ENCODE results near the gene BAG5.
"Not testable (repeated sequence)": the region's sequence is repeated elsewhere in the genome, so short reads cannot be mapped to it uniquely, and the experiment has no call there.

Gene BAG5, protein sequence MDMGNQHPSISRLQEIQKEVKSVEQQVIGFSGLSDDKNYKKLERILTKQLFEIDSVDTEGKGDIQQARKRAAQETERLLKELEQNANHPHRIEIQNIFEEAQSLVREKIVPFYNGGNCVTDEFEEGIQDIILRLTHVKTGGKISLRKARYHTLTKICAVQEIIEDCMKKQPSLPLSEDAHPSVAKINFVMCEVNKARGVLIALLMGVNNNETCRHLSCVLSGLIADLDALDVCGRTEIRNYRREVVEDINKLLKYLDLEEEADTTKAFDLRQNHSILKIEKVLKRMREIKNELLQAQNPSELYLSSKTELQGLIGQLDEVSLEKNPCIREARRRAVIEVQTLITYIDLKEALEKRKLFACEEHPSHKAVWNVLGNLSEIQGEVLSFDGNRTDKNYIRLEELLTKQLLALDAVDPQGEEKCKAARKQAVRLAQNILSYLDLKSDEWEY

DNA sequence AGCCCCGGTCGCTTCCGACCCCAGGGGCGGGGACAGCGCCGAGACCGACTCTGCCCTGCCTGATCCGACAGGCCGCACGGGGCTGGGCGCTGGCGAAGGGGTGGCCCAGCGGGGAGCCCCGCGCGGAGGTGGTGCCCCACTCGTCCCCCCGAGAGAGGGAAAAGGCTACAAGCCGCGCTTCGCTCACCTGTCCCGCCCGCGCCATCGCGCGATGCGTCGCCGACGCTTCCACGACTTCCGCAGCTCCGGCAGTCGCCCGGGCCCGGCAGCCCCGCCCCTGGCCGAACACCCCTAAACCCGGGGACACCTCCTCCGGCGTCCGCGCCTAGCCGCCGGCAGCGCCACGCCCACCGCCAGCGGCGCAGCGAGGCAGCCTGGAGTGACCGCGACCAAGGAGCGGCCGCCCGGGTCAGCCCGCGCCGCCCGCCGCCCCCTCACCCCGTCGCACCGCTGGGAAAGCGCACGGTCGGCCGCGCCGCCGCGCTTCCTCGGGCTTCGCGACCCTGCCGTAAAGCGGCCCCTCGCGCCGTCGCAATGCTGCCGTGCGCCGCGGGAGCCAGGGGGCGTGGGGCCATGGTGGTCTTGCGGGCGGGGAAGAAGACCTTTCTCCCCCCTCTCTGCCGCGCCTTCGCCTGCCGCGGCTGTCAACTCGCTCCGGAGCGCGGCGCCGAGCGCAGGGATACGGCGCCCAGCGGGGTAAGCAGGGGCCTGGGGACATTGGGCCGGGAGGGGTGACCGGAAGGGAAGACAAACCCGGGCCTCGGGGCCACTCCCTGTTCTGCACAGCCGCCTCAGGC lies at the start of gene BAG5, which contains the start of gene COA8:
Gene BAG5 (minus strand): TSS at position 229 of the 797 bp plus-strand sequence. CDS start 1,493 bp downstream, outside the sequence.
Gene COA8 (plus strand): TSS at position 532 of the 797 bp plus-strand sequence. CDS start 42 bp downstream, at position 574.
- DNase-seq = peak; percentile 86

DNA sequence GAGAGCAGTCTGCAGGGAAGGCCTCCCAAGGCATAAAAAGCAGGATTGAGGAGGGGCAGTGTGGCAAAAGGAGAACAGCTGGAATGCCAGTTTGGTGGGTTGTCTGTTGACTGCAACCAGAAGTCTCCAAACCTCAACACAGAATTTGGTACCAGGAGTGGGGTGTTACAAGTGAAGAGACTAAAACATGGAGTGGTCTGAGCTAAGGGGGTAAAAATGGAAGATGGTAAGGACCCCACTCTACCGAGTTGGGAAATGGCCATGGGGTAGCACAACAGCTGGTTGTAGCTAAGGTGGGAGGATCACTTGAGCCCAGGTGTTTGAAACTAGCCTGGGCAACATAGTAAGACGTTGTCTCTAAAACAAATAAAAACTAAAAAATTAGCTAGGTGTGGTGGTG lies 48.8 kb upstream of the BAG5 start:
- DNase-seq = no peak

DNA sequence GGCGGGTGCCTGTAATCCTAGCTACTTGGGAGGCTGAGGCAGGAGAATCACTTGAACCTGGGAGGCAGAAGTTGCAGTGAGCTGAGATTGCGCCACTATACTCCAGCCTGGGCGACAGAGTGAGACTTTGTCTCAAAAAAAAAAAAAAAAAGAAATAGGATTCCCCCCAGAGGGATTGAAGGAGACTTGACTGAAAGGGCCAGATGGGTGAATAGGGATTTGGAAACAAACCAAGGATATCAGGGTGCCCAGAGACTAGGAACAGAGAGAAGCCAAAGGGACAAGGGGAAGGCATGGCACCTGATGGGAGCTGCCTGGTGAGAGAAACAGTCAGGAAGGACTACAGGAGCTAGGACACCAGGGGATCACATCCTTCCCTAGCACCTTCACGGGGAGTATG lies 46.6 kb upstream of the BAG5 start:
- DNase-seq = not testable (repeated sequence)

DNA sequence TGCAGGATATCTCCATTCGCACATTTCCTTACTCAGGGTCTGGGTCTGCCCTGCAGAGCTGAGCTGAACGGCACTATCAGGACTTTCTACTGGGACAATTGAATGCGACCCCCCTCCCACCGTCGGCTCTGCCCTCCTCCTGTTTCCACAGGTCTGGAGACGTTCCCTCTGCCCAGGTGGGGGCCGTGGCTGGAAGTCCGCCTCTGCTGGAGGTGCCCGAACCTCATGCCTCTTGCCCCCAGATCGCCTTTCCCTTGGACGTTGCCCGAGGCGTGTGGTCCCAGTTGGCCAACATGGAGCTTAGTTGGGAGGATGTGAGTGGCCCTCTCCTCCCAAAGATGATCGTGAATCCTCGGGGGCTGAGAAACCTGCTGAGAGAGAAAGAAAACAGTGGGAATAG lies 45.4 kb upstream of the BAG5 start:
- no peak for DNase-seq

DNA sequence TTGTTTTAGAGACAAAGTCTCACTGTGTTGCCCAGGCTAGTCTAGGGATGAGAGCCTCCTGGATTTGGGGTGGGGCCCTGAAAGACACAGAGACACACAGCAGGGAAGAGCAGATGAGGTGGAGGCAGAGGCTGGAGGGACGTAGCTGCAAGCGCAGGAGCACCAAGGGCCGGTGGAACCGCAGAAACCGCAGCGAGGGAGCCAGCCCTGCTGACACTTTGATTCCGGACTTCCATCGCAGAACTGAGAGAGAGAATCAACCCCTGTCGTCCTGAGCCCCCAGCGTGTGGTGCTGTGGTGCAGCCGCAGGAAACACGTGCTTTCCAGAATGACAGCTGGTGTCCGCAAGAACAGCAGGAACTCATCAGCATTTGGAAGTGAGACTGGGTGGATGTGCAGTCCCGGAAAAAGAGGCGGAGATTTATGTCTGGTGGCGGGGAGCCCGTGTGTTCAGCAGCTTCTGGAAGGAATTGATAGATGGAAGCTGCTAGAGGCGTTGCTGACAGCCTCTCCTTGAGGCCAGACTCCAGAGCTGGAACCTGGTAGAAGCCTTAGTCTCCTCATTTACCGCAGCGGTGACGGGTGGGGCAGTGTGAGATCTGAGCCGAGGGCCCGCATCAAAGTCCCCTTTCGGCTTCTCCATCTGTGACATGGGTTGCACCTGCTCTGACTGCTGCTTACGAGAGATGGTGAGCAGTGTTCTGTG lies 44.7 kb upstream of the BAG5 start:
- peak; percentile 60 for DNase-seq

DNA sequence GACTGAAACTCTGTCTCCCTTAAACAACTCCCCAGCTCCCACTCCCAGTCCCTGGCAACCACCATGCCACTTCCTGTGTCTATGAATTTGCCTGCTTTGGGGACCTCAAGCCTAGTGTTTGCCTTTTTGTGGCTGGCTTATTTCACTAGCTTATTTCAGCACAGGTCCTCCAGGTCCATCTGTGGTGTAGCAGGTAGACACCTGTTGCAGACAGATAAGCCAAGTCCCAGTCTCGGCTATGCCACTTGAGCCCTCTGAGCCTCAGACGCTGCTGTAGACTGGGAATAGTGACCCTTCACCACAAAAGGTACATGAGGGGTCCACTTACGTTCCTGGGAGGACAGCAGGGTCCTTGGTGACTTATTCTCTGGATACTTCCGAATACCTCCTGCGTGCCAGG lies 42.2 kb upstream of the BAG5 start:
- DNase-seq = no peak

DNA sequence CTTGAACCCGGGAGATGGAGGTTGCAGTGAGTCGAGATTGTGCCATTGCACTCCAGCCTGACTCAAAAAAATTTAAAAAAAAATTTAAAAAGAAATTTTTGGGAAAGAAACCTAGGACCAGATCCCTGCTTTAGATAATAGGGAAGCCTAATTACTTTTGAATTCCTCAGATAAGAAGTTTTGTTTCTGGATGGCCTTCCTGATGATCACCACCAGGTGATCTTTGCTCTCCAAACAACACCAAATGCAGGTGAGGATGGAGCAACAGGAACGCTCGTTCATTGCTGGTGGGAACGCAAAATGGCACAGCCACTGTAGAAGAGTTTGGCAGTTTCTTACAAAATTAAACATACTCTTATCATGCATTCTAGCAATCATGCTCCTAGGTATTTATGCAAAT lies 38.0 kb upstream of the BAG5 start:
- DNase-seq = no peak

DNA sequence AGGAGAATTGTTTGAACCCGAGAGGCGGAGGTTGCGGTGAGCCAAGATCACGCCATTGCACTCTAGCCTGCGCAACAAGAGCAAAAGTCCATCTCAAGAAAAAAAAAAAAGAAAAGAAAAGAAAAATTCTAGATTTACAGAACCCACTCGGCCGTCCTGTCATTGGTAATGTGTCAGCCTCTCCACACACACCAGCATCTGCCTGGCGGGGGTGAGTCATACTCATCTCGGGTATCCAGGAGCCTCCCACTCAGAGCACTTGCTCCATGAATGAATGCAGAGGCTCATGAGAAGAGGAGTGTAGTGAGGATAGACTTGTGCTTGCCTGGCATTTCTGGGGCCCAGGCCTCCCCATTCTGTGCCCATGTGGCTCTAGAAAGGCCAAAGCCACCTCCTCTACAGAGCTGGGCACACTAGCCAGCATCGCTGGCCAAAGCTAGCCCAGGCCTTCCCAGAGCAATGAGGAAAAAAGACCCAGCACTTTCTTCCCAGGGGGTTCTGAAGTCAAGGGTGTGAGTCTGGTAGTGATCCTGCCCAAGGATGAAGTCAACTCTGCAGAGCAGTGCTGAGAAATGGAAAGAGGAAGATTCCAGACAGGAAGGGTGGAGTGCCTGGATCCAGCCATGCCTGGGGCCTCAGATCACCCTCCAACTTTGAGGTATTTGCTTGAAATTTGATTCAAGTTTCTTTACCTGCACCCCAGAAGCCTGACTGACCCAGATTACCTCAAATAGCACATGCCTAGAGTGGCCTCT lies 35.3 kb upstream of the BAG5 start:
- DNase-seq = no peak

DNA sequence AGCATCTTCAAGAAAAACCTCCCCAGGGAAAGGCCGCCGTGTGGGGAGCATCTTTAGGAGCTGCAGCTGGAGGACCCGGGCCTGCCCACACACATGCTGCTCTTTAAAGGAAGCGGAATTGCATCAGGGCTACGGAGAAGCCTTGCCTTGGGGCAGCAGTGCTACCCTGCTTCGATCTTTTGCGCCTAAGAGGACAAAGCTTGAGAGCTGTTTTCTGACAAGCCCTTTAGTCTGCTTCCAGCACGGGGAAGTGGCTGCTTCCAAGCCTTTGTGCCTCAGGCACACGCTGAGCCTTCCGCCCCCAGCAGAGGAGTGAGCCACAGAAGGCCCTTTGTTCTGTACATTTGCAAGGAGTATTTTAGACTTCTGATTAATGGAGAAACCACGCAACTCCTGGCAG lies 31.8 kb upstream of the BAG5 start:
- DNase-seq = no peak

DNA sequence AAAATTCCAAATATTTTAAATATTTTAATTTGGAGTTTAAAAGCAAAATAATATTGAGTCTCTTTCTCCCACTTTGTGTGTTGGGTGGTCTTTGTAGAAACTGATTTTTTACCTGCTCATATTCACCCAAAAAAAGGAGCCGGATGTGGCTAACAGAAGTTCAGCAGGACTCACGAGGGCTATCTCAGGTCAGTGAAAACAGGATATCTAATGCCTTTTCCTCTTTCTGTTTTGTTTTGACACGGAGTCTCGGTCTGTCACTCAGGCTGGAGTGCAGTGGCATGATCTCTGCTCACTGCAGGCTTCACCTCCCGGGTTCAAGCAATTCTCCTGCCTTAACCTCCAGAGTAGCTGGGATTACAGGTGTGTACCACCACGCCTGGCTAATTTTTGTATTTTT lies 31.1 kb upstream of the BAG5 start:
- DNase-seq = no peak

DNA sequence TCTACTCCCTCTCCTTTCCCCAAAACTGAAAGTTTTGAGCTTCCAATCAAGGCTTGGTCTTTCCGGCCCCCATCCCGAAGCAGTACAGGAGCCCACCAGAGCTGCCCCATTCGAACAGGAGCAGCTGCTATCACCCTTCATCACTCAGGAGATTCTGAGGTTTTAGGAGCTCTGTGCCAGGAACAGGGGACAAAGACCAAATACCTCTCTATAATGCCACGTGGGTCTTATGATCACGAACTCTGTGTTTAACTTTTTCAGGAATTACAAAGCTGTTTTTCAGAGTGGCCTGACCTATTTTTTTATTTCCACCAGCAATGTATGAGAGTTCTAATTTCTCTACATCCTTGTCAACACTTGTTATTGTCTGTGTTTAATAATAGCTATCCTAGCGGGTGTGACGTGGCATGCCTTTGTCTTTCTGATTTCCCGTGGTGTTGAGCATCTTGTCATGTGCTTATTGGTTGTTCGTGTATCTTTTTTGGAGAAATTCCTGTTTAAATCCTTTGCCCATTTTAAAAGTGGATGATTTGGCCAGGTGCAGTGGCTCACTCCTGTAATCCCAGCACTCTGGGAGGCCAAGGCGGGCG lies 22.0 kb upstream of the BAG5 start:
- DNase-seq = no peak

DNA sequence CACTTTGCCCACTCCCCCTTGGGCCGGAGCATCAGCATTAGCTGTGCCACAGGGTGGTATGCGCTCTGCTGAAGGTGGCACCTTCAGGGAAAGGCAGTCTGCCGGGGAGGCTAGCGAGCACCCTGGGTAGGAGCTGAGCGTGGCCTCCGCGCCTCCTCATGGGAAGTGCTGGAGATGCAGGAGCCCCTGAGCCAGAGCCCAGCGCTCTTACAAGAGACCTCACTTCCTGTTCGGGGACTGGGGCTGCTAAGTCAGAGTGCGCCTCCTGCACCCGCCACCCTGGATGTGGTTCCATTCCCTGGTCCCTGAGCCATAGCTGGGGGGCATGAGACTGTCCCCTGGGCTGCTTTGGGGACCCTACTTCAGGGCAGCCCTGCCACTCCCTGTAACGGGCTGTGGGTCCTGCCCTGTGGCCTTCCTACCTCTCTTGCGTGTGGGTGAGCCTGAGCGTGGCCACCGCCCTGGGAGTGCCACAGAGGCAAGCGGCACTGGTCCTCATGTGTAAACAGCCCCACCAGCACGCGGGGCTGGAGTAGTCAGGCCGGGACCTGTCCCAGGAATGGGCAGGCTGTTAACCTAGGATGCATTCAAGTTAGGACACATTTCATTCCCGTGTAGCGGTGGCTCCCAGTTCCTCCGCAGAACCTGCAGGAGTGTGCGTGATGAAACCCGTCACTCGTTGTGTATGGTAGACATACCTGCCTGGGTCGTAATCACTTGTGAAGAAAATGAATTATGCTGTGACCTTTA lies 19.7 kb upstream of the BAG5 start:
- DNase-seq = no peak

DNA sequence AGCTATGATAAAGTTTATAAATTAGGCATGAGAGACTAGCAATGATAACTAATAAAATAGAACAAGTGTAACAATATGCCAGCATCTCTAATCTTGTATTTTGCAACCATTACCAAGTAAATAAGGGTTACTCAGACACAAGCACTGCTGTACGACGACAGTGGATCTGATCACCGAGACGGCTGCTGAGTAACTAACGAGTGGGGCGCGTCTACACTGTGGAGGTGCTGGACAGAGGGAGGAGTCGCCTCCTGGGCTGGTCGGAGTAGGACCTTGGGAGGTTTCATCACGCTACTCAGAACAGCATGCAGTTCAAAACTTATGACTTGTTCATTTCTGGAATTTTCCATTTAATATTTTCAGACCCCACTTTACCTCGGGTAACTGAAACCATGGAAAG lies 18.7 kb upstream of the BAG5 start:
- no peak for DNase-seq

DNA sequence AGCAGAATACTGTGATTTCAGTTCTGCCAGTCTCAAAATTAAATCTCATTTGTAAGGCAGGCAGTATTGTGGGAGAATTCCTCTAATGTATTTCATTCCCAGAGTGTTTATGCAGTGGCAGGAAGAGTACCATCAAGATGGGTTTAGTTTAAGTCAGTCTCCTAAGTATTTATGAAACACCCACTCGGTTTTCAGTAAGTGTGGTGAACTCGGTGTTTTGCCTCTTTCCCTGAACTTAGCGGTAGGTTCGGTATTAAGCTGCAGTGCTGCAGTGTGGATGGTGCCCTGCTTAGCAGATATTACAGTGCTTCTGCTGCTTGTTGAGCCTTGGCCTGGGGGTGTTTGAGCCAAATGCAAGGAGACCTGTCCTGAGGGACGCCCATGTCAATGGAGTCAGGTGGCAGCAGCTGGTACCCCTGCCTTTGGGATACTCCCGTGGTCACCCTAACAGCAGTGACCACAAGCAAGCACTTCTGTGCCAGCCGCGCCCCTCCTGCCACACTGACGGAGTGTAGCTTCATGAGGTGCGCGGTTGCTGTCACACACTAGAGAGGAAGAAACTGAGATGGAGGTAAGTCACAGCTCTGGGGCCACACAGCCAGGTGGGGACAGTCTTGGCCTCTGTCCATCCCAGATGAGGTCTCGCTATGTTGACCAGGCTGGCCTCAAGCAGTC lies 16.1 kb upstream of the BAG5 start:
- no peak for DNase-seq

DNA sequence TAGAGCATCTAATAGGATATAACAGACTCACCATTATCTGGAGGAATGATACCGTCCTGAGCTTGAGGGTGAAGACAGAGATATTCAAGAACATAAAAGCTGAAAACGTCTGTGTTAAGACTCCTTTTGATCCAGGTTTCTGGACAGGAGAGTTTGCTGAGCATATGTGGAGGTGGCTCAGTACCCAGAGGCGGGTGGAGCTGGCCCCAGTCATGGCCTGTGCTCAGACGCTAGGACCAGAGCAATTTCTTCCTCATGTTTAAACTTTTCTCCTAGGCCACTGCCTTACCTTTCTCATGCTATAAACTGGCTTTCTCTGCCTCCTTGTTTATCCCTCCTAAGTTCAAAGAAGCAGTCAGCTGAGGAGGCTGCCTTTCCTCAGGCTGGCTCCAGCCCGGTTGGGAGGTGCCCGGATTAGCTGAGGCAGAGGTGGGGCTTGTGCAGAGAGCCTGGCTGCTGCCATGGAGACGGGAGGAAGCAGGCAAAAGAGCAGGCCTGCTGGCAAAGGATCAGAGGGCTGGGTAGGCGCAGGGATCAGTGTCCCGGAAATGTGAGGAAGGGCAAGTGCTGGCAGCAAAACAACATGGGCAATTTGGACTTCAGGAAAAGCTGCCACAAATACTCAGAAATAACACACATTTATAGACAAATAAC lies 14.0 kb upstream of the BAG5 start:
- DNase-seq = no peak

DNA sequence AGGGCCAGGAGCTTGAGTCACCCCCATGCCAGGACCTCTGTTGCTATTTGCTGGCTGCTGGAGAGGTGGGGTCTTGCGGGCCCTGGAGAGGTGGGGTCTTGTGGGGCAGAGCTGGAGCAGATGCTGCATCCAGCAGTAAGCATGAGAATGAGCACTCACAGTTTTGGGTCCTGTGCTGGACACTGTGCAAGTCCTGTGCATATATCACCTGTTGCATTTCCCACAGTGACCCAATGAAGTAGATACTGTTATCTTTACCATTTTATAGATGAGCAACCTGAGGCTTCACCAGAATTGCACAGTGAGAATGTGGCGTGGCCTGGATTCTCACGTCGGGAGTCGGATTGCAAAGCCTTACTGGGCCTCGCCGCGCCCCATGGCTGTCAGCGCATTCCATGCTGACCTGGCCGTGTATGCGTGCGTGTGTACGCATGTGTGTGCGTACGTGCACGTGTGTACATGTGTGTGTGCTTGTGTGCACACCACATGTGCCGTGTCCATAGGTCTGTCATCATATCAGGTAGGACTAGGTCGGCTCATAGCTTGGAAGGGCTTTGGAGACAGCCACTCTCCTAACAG lies 12.3 kb upstream of the BAG5 start:
- no peak for DNase-seq

DNA sequence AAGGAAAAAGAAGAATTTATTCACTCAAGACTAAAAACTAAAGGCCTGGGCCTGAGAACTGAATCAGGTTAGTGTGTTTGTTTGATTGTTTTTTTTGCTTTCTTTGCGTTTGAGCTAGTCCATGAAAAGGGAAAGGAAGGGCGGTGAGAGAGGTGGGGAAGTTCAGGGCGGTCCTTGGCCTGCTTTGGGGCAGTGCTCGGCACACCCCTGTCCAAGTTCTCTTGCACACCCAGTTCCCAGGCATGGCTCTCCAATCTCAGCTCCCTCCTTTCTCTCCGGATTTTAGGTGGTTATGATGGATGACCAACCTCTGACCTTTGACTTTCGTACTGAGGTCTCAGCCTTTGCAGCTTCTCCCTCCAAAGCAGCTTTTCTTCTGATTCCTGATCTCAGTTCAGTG lies 11.6 kb upstream of the BAG5 start:
- no peak for DNase-seq

DNA sequence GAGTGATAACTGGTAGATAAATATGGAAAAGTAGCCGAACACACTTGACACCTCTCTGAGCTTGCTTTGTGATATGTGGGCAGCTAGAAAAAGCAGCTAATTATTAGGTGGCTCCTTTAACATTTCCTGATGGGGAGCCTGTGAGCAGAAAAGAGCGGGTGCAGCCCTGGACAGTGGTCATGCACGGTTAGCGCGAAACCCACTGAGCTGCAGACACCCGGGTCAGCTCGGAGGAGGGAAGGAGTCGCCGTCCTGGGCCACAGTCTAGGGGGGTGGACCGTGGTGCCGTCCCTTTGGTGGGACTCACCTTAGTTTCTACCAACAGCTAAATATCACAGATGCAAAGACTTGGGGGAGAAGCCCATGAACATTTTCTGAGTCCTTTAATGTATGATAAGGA lies 7.0 kb upstream of the BAG5 start:
- no peak for DNase-seq

DNA sequence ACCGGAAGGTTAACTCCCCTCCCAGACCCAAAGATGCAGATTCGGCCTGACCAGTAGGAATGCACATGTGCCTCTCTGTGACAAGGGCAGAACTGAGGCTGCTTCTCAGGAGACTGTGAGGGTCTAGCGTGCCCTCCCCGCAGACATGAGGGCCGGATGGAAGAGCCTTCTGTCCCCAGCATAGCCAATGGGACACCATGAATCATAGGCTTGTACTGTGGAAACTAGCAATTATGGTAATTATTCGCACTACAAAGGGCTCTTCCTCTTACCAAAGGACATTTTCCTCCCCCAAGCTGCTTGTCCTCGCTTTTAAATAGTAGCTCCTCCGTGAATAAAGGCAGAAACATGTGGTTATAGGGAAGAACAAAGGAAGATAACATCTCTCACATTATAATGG lies 6.5 kb upstream of the BAG5 start:
- no peak for DNase-seq
